GM23338 (cell line): ENCODE data around the gene CAPN9. TPM values are rescaled to one million over a fixed set of nuclear protein-coding genes. Genes with fewer than 3 reads are reported as not detected.

Source experiments
- ATAC-seq: fragments of 200-7000 bp; cut with Tn5 transposase; 3 replicates; pipeline ENCODE4 v1.9.1; 2020
- DNase-seq: peaks from one replicate; pipeline ENCODE4 v3.0.0-alpha.2; 2015; ENCODE audit warnings: low spot score
- H2AFZ ChIP-seq: fragments of 200-600 bp; sonication (generic); 2 replicates; pipeline ENCODE4 v1.8.0; 2016; ENCODE audit warnings: antibody characterized with exemption, mild to moderate bottlenecking, moderate library complexity
- H3F3A ChIP-seq: fragments of 200-600 bp; sonication (generic); replicated peaks from 2 replicates; pipeline ENCODE4 v1.8.0; 2017; ENCODE audit warnings: antibody characterized with exemption, mixed run types, low read depth
- H3K27ac ChIP-seq: fragments of 200-600 bp; sonication (generic); 2 replicates; pipeline ENCODE4 v1.6.1; 2016; ENCODE audit warnings: low read depth
- H3K27me3 ChIP-seq: fragments of 200-600 bp; sonication (generic); 2 replicates; pipeline ENCODE4 v1.8.0; 2016; ENCODE audit warnings: mild to moderate bottlenecking, mixed run types, moderate library complexity; ENCODE audit not compliant: insufficient read depth
- H3K36me3 ChIP-seq: fragments of 200-600 bp; sonication (generic); 2 replicates; pipeline ENCODE4 v1.8.0; 2016; ENCODE audit warnings: mild to moderate bottlenecking; ENCODE audit not compliant: insufficient read depth
- H3K4me1 ChIP-seq: fragments of 200-600 bp; sonication (generic); 2 replicates; pipeline ENCODE4 v1.8.0; 2016; ENCODE audit warnings: mild to moderate bottlenecking, moderate library complexity; ENCODE audit not compliant: insufficient read depth
- H3K4me2 ChIP-seq: fragments of 200-600 bp; sonication (generic); 2 replicates; pipeline ENCODE4 v1.7.1; 2017; ENCODE audit warnings: mixed run types
- H3K4me3 ChIP-seq: fragments of 200-600 bp; sonication (generic); 2 replicates; pipeline ENCODE4 v1.6.1; 2016; ENCODE audit warnings: mixed run types
- H3K79me2 ChIP-seq: fragments of 200-600 bp; sonication (generic); replicated peaks from 2 replicates; pipeline ENCODE4 v1.8.0; 2017; ENCODE audit warnings: mild to moderate bottlenecking; ENCODE audit not compliant: insufficient read depth
- H3K9me2 ChIP-seq: fragments of 200-600 bp; sonication (generic); 2 replicates; pipeline ENCODE4 v1.8.0; 2017; ENCODE audit not compliant: insufficient read depth
- H4K20me1 ChIP-seq: fragments of 200-600 bp; sonication (generic); replicated peaks from 2 replicates; pipeline ENCODE4 v1.8.0; 2017; ENCODE audit warnings: mild to moderate bottlenecking; ENCODE audit not compliant: insufficient read depth
- H3K27ac Mint-ChIP-seq: 2 replicates; pipeline ENCODE4 v1.8.0; 2020; ENCODE audit warnings: inconsistent platforms, mild to moderate bottlenecking, moderate library complexity, mixed read lengths
- H3K27me3 Mint-ChIP-seq: 3 replicates; pipeline ENCODE4 v1.8.0; 2022; ENCODE audit warnings: low read depth, mild to moderate bottlenecking, moderate library complexity, mixed read lengths, inconsistent platforms; ENCODE audit not compliant: insufficient read depth, poor library complexity
- H3K36me3 Mint-ChIP-seq: 3 replicates; pipeline ENCODE4 v1.8.0; 2021; ENCODE audit warnings: low read depth, mild to moderate bottlenecking, inconsistent platforms, moderate library complexity, mixed read lengths
- H3K4me1 Mint-ChIP-seq: 3 replicates; pipeline ENCODE4 v1.8.0; 2020; ENCODE audit warnings: mild to moderate bottlenecking, inconsistent platforms, mixed read lengths
- H3K4me3 Mint-ChIP-seq: 3 replicates; pipeline ENCODE4 v1.8.0; 2021; ENCODE audit warnings: moderate library complexity, mild to moderate bottlenecking, inconsistent platforms, mixed read lengths
- H3K9me3 Mint-ChIP-seq: 3 replicates; pipeline ENCODE4 v1.8.0; 2020; ENCODE audit warnings: moderate library complexity, mild to moderate bottlenecking, inconsistent platforms, mixed read lengths
- CREB1 ChIP-seq: fragments of 250-450 bp; sonication (Bioruptor Pico); IDR thresholded peaks from 2 replicates; pipeline ENCODE4 v1.5.0; 2020; ENCODE audit warnings: low read depth, mild to moderate bottlenecking, moderate library complexity
- CTCF ChIP-seq, 2 experiments: fragments of 200-600 bp in 1 of 2; sonication (generic) in 1 of 2; conservative IDR thresholded peaks; 2 replicates each; pipeline versions ENCODE4 v1.5.1 to v1.6.1; 2016 to 2017; ENCODE audit warnings: antibody characterized with exemption in 2 of 2, low read depth in 2 of 2, mild to moderate bottlenecking in 2 of 2, moderate library complexity in 1 of 2
- ETS1 ChIP-seq: IDR thresholded peaks from 2 replicates; pipeline ENCODE4 v1.6.1; 2016; ENCODE audit warnings: antibody characterized with exemption
- EZH2 ChIP-seq: fragments of 200-600 bp; sonication (generic); IDR thresholded peaks from one replicate; pipeline ENCODE4 v1.8.0; 2017; ENCODE audit warnings: antibody characterized with exemption, mild to moderate bottlenecking, low read depth; ENCODE audit not compliant: unreplicated experiment
- JUNB ChIP-seq: IDR thresholded peaks from one replicate; pipeline ENCODE4 v1.6.1; 2016; ENCODE audit warnings: antibody characterized with exemption; ENCODE audit not compliant: unreplicated experiment
- NANOG ChIP-seq: IDR thresholded peaks from 2 replicates; pipeline ENCODE4 v1.6.1; 2016; ENCODE audit warnings: antibody characterized with exemption, borderline replicate concordance
- STAT1 ChIP-seq: IDR thresholded peaks from one replicate; pipeline ENCODE4 v1.6.1; 2016; ENCODE audit warnings: antibody characterized with exemption; ENCODE audit not compliant: unreplicated experiment
- ZNF114 ChIP-seq: fragments of 250-450 bp; sonication (Bioruptor Pico); IDR thresholded peaks from 2 replicates; pipeline ENCODE4 v1.5.0; 2020; ENCODE audit warnings: mild to moderate bottlenecking, moderate library complexity
- ZNF331 ChIP-seq: fragments of 250-450 bp; sonication (Bioruptor Pico); IDR thresholded peaks from 2 replicates; pipeline ENCODE4 v1.5.0; 2020; ENCODE audit warnings: low read depth, mild to moderate bottlenecking, moderate library complexity
- polyA plus RNA-seq: library from polyadenylated mRNA; unstranded; fragments of >200 nt; fragmentation: Nextera tagmentation; extraction: Ambion mirVana; gene quantifications from 2 replicates; pipeline ENCODE4 v1.2.1, GENCODE V29; 2016
- total RNA-seq: library from RNA; depleted of rRNA; stranded (reverse); fragments of >200 nt; shearing (Covaris generic); gene quantifications from 2 replicates; pipeline ENCODE4 v1.2.3, GENCODE V29; 2014

The CAPN9 gene
- total and polyA plus RNA-seq, 2 experiments from 2014 or later = 0.07 TPM; not detected in 1

- H3K4me2 ChIP-seq = no peak overlapping the region
- no peaks in the 10 kb centered on the region for H3K9me2 ChIP-seq
- H3K27me3 ChIP-seq = no peaks in the 10 kb centered on the region
- no peaks in the 10 kb centered on the region for H3K36me3 ChIP-seq
- no peak overlapping the region for H2AFZ ChIP-seq
- peaks cover 2% of the 10 kb centered on the region for H3K27me3 Mint-ChIP-seq
- TF ChIP-seq CREB1 (CRISPR knock-in tag) (no peak), ZNF331 (no peak)
- DNase-seq = no peak
- H3K4me3 ChIP-seq = no peak overlapping the region
- H3K79me2 ChIP-seq = no peaks in the 10 kb centered on the region
- peaks cover 3% of the 10 kb centered on the region; the same call in 1 of the 3 replicates for H3K36me3 Mint-ChIP-seq
- no peaks in the 10 kb centered on the region for H3K4me1 Mint-ChIP-seq
- peaks cover 8% of the 10 kb centered on the region; the same call in 1 of the 2 replicates for H3K4me1 ChIP-seq
- H3K9me3 Mint-ChIP-seq = no peaks in the 10 kb centered on the region; the same call in 2 of the 3 replicates
- H3F3A ChIP-seq = no peaks in the 10 kb centered on the region
- H4K20me1 ChIP-seq = peaks cover 8% of the 10 kb centered on the region
- H3K27ac Mint-ChIP-seq = no peak overlapping the region
- H3K4me3 Mint-ChIP-seq = no peak overlapping the region
- no peak overlapping the region for H3K27ac ChIP-seq
- ATAC-seq = no peak
These were observed 86.3 kb downstream of the CAPN9 start for GRCh38 chr1:230833511-230833910.

DNA sequence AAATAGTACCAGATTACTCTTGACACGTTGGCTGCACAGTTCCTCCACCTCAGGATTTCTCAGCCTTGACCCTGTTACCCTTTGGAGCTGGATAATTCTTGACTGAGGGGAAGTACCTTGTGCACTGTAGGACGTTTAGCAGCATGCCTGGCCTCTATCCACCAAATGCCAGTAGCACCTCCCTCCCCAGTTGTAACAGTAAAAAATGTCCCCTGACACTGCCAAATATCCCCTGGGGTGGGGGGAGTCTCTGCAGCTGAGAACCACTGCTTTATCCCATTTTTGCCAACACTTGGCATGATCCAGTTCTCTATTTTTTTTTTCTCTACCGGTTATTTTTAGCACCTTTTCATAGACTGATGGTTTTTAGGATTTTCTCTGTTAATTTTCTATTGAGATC lies 87.1 kb downstream of the CAPN9 start:
- DNase-seq (no peak), ATAC-seq (no peak)
- H3K79me2 ChIP-seq = no peaks in the 10 kb centered on the region
- no peaks in the 10 kb centered on the region for H3K36me3 ChIP-seq
- no peak overlapping the region for H3K4me3 ChIP-seq
- H3K27me3 ChIP-seq = no peaks in the 10 kb centered on the region
- no peaks in the 10 kb centered on the region for H3K9me2 ChIP-seq
- Mint-ChIP-seq H3K27ac (no peak overlapping the region), H3K4me1 (no peaks in the 10 kb centered on the region), H3K9me3 (no peaks in the 10 kb centered on the region; the same call in 2 of the 3 replicates), H3K4me3 (no peak overlapping the region), H3K36me3 (peaks cover 10% of the 10 kb centered on the region; the same call in 2 of the 3 replicates), H3K27me3 (peaks cover 2% of the 10 kb centered on the region)
- peaks cover 8% of the 10 kb centered on the region for H4K20me1 ChIP-seq
- H3K4me1 ChIP-seq = peaks cover 8% of the 10 kb centered on the region; the same call in 1 of the 2 replicates
- no peak overlapping the region for H3K27ac ChIP-seq
- H3F3A ChIP-seq = no peaks in the 10 kb centered on the region
- H3K4me2 ChIP-seq = no peak overlapping the region
- H2AFZ ChIP-seq = no peak overlapping the region
- TF ChIP-seq ZNF114 (CRISPR knock-in tag) = no peak

DNA sequence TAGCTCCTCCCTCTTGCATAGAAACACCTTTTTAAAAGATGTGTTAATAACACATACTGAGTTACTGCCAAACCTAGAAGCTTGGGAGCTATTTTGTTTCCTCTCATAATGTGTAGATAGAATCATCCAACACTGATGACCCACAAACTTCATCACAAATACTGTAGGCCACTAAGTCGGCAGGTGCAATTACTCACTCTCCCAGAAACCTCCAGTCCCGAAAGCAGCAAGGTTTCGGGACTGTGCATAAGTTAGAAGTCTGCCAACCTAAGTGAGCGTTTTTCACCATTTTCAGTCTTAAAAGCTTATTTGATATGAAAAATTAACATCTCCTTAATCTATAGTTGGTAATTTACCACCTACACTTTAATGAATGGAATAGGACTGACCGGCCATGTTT lies 89.2 kb downstream of the CAPN9 start:
- no peak overlapping the region for H3K27ac Mint-ChIP-seq
- DNase-seq (no peak), ATAC-seq (no peak)
- Histone ChIP-seq H3K27me3 (no peaks in the 10 kb centered on the region), H3K4me3 (no peak overlapping the region), H3K36me3 (no peaks in the 10 kb centered on the region), H2AFZ (no peak overlapping the region), H3K4me2 (no peak overlapping the region), H3K79me2 (no peaks in the 10 kb centered on the region), H4K20me1 (peaks cover 8% of the 10 kb centered on the region), H3K4me1 (peaks cover 8% of the 10 kb centered on the region; the same call in 1 of the 2 replicates), H3K27ac (no peak overlapping the region), H3K9me2 (no peaks in the 10 kb centered on the region), H3F3A (no peaks in the 10 kb centered on the region)
- H3K27me3 Mint-ChIP-seq = peaks cover 2% of the 10 kb centered on the region
- H3K4me3 Mint-ChIP-seq = no peak overlapping the region
- H3K36me3 Mint-ChIP-seq = peaks cover 12% of the 10 kb centered on the region; the same call in 2 of the 3 replicates
- H3K9me3 Mint-ChIP-seq = no peaks in the 10 kb centered on the region; the same call in 2 of the 3 replicates
- no peaks in the 10 kb centered on the region for H3K4me1 Mint-ChIP-seq
- TF ChIP-seq ZNF331 (no peak), CREB1 (CRISPR knock-in tag) (no peak), JUNB (no peak), STAT1 (no peak), ETS1 (no peak), EZH2 (no peak), ZNF114 (CRISPR knock-in tag) (no peak), NANOG (no peak), CTCF (conservative IDR thresholded peaks at IDR 0.05; ENCODE audit: low read depth in 2 of 2) (no peak)
